ENCODE measurements around the gene CD86. TPM values are rescaled to one million over a fixed set of nuclear protein-coding genes. Genes with fewer than 3 reads are reported as not detected.

The CD86 gene
- total RNA-seq, 1 donor from 2014 or later, result 6.4 TPM

DNA sequence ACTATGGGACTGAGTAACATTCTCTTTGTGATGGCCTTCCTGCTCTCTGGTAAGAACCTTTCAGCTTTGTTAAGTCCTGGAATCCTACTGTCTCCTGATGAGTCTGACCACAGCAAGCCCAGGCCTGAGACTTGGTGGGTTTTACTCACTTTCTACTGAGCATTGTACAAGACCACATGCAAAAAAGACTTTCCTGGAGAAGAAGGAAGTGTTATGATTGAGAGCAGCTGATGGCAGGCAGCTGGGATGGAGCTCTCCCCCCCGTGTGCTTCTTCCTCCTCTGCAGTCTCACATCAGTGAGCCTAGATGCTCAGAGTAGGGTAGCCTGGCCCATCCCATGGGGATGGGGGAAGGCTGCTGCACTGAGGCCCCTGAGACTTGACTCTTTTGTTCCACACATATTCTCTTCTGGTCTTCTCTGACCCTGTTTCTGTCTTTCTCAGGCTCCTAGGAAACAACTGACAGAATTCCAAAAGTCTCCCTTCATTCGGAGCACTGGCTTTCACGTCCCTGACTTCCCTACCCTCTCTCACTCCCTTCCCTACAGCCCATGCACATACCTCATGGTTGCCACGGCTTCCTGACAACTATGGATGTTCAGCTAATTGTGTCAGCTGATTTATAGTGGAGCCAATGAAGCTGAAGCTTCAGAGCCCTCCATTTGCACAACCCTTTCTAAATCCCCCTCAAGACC lies 36.6 kb downstream of the CD86 start:
- intact Hi-C loops (cut with micrococcal nuclease), result loop anchor here (1.0 to 5.0 kb wide), 7 partner anchors 16 to 545 kb away; partner anchors contain the start of genes EAF2 and IQCB1

DNA sequence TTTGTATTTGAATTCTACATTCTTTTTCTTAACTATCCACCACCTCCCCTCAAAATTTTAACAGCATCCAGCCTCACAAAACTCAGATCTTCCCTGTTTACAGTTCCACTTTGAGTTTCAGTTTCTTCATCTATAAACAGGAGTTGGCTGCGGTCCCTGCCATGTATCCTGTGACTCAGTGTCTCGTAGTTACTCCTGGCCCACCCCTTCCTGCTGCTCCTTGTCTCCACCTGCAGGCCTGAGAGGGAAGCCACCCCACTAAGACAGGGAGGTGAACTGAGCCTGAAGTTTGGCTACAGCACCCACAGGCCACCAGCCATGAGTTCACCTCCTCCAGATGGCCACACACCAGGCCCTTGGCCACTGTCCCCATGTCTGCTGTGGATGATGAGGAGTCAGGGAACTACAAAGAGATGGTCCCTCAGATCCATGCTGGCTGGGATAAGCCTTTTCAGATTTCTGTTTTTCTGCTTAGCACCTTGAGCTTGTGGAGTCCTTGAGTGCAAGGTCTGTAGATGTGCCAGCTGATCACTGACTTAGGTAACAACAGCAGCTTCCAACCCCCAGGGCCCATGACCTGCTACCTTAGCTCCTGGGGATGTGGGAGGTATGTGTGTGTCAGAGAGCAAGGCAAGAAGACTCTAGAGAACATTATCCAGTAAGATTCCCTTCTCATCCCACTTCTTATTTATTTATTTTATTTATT lies 37.5 kb downstream of the CD86 start:
- intact Hi-C loops (cut with micrococcal nuclease), result loop anchor here (1.0 to 5.0 kb wide), 7 partner anchors 17 to 546 kb away; partner anchors contain the start of genes EAF2 and IQCB1

- intact Hi-C loops (cut with micrococcal nuclease), result loop anchor here (5.0 kb wide), 2 partner anchors 62 to 112 kb away; no protein-coding TSS in a partner anchor
These were observed 39.0 kb downstream of the CD86 start for GRCh38 chr3:122094125-122094524.

GRCh38 chr3:122094693-122095092 lies 39.5 kb downstream of the CD86 start:
- intact Hi-C loops (cut with micrococcal nuclease), result loop anchor here (5.0 kb wide), 3 partner anchors 62 to 1488 kb away; no protein-coding TSS in a partner anchor

DNA sequence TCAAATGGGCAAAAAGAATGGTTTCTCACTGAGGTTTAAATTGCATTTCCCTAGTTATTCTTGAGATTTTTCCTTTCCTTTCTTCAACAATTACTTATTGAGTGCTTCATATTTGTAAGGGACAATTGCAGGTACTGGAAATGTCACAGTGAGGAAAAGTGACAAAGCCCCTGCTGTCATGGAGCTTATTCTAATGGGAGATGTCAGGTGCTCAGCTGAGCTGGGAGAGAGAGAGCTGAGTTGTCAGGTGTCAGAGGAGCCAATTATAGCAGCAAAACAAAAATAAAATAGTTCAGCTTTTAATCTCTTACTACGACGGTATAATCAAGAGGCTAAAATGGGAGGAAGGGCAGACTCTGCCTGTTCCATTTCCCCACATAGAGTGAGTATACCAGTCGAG lies 42.0 kb downstream of the CD86 start:
- intact Hi-C loops (cut with micrococcal nuclease), result loop anchor here (5.0 kb wide), 1 partner anchor 1485 kb away; no protein-coding TSS in a partner anchor

- intact Hi-C loops (cut with micrococcal nuclease), result loop anchor here (1.0 to 5.0 kb wide), 2 partner anchors 438 to 1484 kb away; partner anchors contain the start of gene HCLS1
These were observed 43.4 kb downstream of the CD86 start for GRCh38 chr3:122098611-122099010.

DNA sequence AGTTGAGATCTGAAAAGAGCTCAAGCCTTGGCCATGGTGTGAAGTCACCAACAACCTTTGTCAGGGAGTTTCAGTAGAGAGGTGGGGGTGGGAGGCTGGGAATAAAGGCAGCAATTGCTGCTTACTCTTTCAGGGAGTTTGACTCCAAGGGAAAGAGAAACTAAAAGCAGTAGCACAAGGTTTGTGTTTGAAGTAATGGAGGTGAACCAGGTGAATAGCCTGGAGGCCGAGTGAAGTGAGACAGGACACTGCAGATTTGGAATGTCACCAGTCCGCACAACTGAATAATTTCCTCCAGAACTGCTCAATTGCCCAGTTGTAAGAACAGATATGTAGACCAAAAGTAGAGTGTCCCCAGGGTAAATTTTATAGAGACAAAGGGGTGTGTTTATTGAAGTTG lies 44.1 kb downstream of the CD86 start:
- intact Hi-C loops (cut with micrococcal nuclease), result loop anchor here (1.0 to 5.0 kb wide), 2 partner anchors 439 to 1483 kb away; partner anchors contain the start of gene HCLS1

DNA sequence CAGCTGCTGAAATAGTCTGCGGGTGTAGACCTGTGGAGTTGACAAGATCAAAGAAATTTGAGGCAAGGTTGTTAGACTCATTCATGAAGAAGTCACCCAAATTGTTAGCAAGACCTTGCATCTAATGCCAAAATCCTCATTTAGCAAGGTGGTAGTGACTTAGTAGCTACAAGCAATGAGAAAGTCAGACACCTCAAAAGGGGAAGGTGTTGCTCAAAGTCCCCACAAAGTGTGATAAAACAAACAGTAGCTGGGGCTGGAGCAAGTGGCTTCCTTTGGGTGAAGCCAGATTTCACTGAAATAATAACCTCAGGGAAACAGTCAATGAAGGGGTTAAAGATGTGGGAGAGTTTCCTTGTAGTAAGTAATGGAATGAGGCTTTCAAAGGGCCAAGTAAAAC lies 44.9 kb downstream of the CD86 start:
- intact Hi-C loops (cut with micrococcal nuclease), result loop anchor here (2.0 to 5.0 kb wide), 4 partner anchors 217 to 692 kb away; partner anchors contain the start of genes GOLGB1 and HSPBAP1

- intact Hi-C loops (cut with micrococcal nuclease), result loop anchor here (1.0 to 5.0 kb wide), 16 partner anchors 157 to 691 kb away; partner anchors contain the start of genes EAF2, FAM162A, GOLGB1 and HSPBAP1
These were observed 45.7 kb downstream of the CD86 start for GRCh38 chr3:122100591-122101463.

GRCh38 chr3:122101646-122102045 lies 46.5 kb downstream of the CD86 start:
- intact Hi-C loops (cut with micrococcal nuclease), result loop anchor here (1.0 to 5.0 kb wide), 17 partner anchors 157 to 691 kb away; partner anchors contain the start of genes EAF2, FAM162A, GOLGB1 and HSPBAP1

- intact Hi-C loops (cut with micrococcal nuclease), result loop anchor here (2.0 to 5.0 kb wide), 2 partner anchors 508 to 690 kb away; partner anchors contain the start of gene HSPBAP1
These were observed 47.2 kb downstream of the CD86 start for GRCh38 chr3:122102191-122102935.

- intact Hi-C loops (cut with micrococcal nuclease), result loop anchor here (1.0 to 5.0 kb wide), 3 partner anchors 42 to 688 kb away; partner anchors contain the start of gene HSPBAP1
These were observed 48.8 kb downstream of the CD86 start for GRCh38 chr3:122103821-122104514.

GRCh38 chr3:122104515-122105194 lies 49.5 kb downstream of the CD86 start:
- intact Hi-C loops (cut with micrococcal nuclease), result loop anchor here (1.0 to 5.0 kb wide), 2 partner anchors 42 to 688 kb away; partner anchors contain the start of gene HSPBAP1

DNA sequence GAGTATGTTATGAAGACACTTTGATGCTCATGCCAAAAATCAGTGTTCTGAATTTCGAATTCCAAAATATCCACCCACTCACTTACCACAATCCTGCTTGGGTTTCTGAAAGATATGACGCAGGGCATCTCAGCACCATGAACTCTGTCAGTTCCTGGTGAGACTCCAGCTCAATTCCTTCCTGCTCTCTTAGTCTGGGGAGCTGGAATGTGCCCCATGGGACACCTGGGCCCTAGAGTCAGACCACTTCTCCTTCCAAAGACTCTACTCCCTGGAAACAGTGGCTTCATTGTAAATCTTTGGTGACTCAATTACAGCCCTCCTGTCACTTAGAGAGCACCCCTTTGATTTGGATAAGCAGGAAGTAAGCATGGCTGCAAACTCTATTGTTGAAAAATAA lies 50.5 kb downstream of the CD86 start:
- intact Hi-C loops (cut with micrococcal nuclease), result no loop called here

DNA sequence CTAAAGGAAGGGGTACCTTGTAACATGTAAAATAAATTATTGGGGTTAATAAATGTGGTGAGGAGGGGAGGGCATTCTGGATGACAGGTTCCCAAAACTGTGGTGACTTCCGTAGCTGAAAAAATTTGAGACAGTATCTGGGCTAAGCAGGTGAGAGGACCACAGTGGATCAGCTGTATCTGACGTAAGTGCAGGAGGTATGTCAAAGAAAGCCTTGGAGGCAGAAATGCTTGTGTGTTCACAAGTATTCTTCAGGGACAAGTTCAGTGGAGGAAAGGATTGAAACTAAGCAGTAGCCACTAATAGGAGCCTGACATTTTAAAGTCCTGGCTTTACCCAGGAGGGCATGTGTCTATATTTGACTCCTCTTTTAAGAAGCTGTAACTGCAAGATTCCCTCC lies 52.0 kb downstream of the CD86 start:
- intact Hi-C loops (cut with micrococcal nuclease), result no loop called here

- intact Hi-C loops (cut with micrococcal nuclease), result no loop called here
These were observed 56.8 kb downstream of the CD86 start for GRCh38 chr3:122111974-122112373.

DNA sequence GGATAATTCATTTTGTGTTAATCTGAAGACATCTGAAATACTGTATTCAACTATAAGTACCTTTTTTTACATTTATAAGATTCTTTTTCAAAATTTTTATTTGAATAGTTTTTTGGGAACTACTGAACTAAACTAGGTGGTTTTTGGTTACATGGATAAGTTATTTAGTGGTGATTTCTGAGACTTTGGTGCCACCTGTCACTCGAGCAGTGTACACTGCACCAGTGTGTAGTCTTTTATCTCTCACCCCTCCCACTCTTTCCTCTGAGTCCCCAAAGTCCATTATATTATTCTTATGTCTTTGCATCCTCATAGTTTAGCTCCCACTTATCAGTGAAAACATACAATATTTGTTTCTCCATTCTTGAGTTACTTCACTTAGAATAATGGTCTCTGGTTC lies 57.6 kb downstream of the CD86 start:
- intact Hi-C loops (cut with micrococcal nuclease), result no loop called here

DNA sequence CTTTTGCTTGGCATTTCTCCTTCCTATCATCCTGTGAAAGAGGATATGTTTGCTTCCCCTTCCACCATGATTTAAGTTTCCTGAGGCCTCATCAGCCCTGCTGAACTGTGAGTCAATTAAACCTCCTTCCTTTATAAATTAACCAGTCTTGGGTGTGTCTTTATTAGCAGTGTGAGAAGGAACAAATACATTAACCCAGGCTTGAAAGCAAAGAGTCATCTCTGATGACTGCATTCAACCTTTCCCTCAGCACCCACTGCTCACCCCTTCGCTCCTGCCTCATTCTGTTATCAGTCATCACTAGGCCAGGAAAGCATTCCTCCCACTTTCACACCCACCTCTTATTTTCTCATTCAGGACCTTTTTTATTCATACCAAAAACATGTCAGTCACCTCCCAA lies 68.7 kb downstream of the CD86 start:
- intact Hi-C loops (cut with micrococcal nuclease), result no loop called here

Measured in T-helper 1 cell treated with Interleukin-12 subunit alpha and Interleukin-12 subunit beta and Interleukin-4 antibody, amounts not matched to agents 30 ng/mL and 1 ng/mL, for 36 hours (primary cell).